K562 (cell line): ENCODE results near the gene UQCR11. TPM values are rescaled to one million over a fixed set of nuclear protein-coding genes. Genes with fewer than 3 reads are reported as not detected.

Experiments used
- ATAC-seq: fragments of 200-7000 bp; cut with Tn5 transposase; 3 replicates; pipeline ENCODE4 v1.9.1; 2020; ENCODE audit warnings: moderate library complexity
- BruUV-seq: library from RNA; stranded (reverse); fragments of 400-500 nt; replicated peaks from 2 replicates; lab custom pipeline; 2021; lab: Mats Ljungman, UMichigan
- CTCF ChIA-PET: fragments of 300-600 bp; formaldehyde crosslinking; extraction: SDS; loops from one replicate; lab custom pipeline; 2021; ENCODE audit warnings: low intra/inter-chr PET ratio; lab: Yijun Ruan, JAX
- POLR2A ChIA-PET: fragments of 300-600, 350-650 bp; sonication (Branson Sonifier 250); formaldehyde crosslinking; extraction: SDS; loops from one replicate; lab custom pipeline; 2021; ENCODE audit warnings: antibody characterized with exemption, inconsistent platforms; lab: Yijun Ruan, JAX
- DNase-seq, 4 experiments: peaks; one replicate each; pipeline versions ENCODE4 v3.0.0 to v3.0.0-alpha.2; 2011 to 2018; ENCODE audit warnings: low spot score in 3 of 4, mixed read lengths in 3 of 4; ENCODE audit errors: extremely low read depth in 1 of 4
- FAIRE-seq: peaks from 2 replicates; lab custom pipeline; 2011; peaks lifted over from hg19 to GRCh38; lab: Jason Lieb, UNC
- H2AFZ ChIP-seq: 2 replicates; pipeline ENCODE4 v1.6.0; 2011; ENCODE audit warnings: low read depth, low read length, control low read depth, inconsistent platforms
- H3K27ac ChIP-seq: fragments of 200-600 bp; 3 replicates; pipeline ENCODE4 v1.8.0; 2011; ENCODE audit warnings: low read depth, mild to moderate bottlenecking, control low read depth, inconsistent platforms, low read length, moderate library complexity, mixed read lengths; ENCODE audit errors: extremely low read depth
- H3K27me3 ChIP-seq, 2 experiments: fragments of 300-600 bp in 1 of 2; 2 replicates in 1 of 2; 3 replicates in 1 of 2; pipeline versions ENCODE4 v1.6.0 to v1.8.0; 2011; ENCODE audit warnings: inconsistent platforms in 2 of 2, low read length in 2 of 2, mild to moderate bottlenecking in 1 of 2, mixed read lengths in 1 of 2, moderate library complexity in 1 of 2; ENCODE audit not compliant: control insufficient read depth in 2 of 2, insufficient read depth in 2 of 2
- H3K36me3 ChIP-seq: fragments of 300-600 bp; 3 replicates; pipeline ENCODE4 v1.8.0; 2011; ENCODE audit warnings: mild to moderate bottlenecking, low read length, inconsistent platforms; ENCODE audit not compliant: control insufficient read depth, insufficient read depth
- H3K4me1 ChIP-seq, 2 experiments: fragments of 200-600 bp in 1 of 2; replicated peaks in 1 of 2; 2 replicates in 1 of 2; 3 replicates in 1 of 2; pipeline versions ENCODE4 v1.5.1 to v1.8.0; 2011; ENCODE audit warnings: inconsistent platforms in 2 of 2, low read length in 2 of 2, mild to moderate bottlenecking in 1 of 2, mixed read lengths in 1 of 2, moderate library complexity in 1 of 2; ENCODE audit not compliant: control insufficient read depth in 2 of 2, insufficient read depth in 2 of 2
- H3K4me2 ChIP-seq: 2 replicates; pipeline ENCODE4 v1.6.1; 2011; ENCODE audit warnings: low read length, control low read depth, inconsistent platforms, mixed read lengths; ENCODE audit not compliant: insufficient read depth
- H3K4me3 ChIP-seq: fragments of 200-600 bp; sonication (generic), shearing (Covaris generic); 2 replicates; pipeline ENCODE4 v1.5.1; 2016; ENCODE audit warnings: control low read depth, inconsistent platforms
- H3K79me2 ChIP-seq: fragments of 200-600 bp; 3 replicates; pipeline ENCODE4 v1.8.0; 2011; ENCODE audit warnings: low read length, inconsistent platforms; ENCODE audit not compliant: control insufficient read depth, insufficient read depth
- H3K9ac ChIP-seq, 2 experiments: 2 replicates each; pipeline versions ENCODE4 v1.6.0 to v1.6.1; 2011; ENCODE audit warnings: low read depth in 2 of 2, low read length in 2 of 2, control low read depth in 1 of 2, inconsistent platforms in 1 of 2, mild to moderate bottlenecking in 1 of 2, mixed read lengths in 1 of 2; ENCODE audit not compliant: insufficient read depth in 1 of 2
- H3K9me1 ChIP-seq: one replicate; pipeline ENCODE4 v1.6.0; 2011; ENCODE audit warnings: inconsistent platforms, mild to moderate bottlenecking, low read length, moderate library complexity; ENCODE audit not compliant: control insufficient read depth, insufficient read depth
- H3K9me3 ChIP-seq: replicated peaks from 2 replicates; pipeline ENCODE4 v1.5.1; 2011; ENCODE audit warnings: low read depth, low read length, inconsistent platforms; ENCODE audit not compliant: control insufficient read depth, insufficient read depth
- H4K20me1 ChIP-seq: replicated peaks from 2 replicates; pipeline ENCODE4 v1.6.1; 2011; ENCODE audit warnings: low read length, inconsistent platforms, mixed read lengths; ENCODE audit not compliant: control insufficient read depth, insufficient read depth
- ATF1 ChIP-seq, 2 experiments: fragments of 450-650 bp in 1 of 2; IDR thresholded peaks; 2 replicates each; pipeline ENCODE4 v1.6.1; 2016; ENCODE audit warnings: missing compliant biosample characterization in 1 of 2, missing genetic modification characterization in 1 of 2
- FOXK2 ChIP-seq, 2 experiments: fragments of 450-650 bp; IDR thresholded peaks in 1 of 2; conservative IDR thresholded peaks in 1 of 2; 2 replicates each; pipeline ENCODE4 v1.6.1; 2016; ENCODE audit warnings: low read depth in 2 of 2, mild to moderate bottlenecking in 1 of 2
- GABPB2 ChIP-seq: fragments of 250-450 bp; sonication (Bioruptor Pico); conservative IDR thresholded peaks from 2 replicates; pipeline ENCODE4 v1.5.1; 2021; ENCODE audit warnings: mild to moderate bottlenecking
- TEAD2 ChIP-seq: fragments of 450-650 bp; IDR thresholded peaks from 2 replicates; pipeline ENCODE4 v1.6.1; 2016; ENCODE audit warnings: missing genetic modification characterization, control low read depth, missing compliant biosample characterization
- THRAP3 ChIP-seq: fragments of 450-650 bp; IDR thresholded peaks from 2 replicates; pipeline ENCODE4 v1.6.1; 2016; ENCODE audit warnings: mild to moderate bottlenecking, inconsistent platforms, borderline replicate concordance
- U2AF2 ChIP-seq: fragments of 200-400 bp; formaldehyde crosslinking; optimal IDR thresholded peaks from 2 replicates; pipeline ENCODE3; 2017; ENCODE audit warnings: low read depth, mild to moderate bottlenecking, low read length
- ZNF57 ChIP-seq: fragments of 450-650 bp; formaldehyde crosslinking; IDR thresholded peaks from 2 replicates; pipeline ENCODE4 v1.4.0; 2020; ENCODE audit warnings: mild to moderate bottlenecking, moderate library complexity
- WGBS: fragments of 100-300 bp; shearing (Covaris generic); methylation state at CpG from one replicate; pipeline ENCODE4 v1.1.6; 2016; ENCODE audit warnings: low coverage, mixed read lengths; ENCODE audit not compliant: insufficient coverage; ENCODE audit errors: missing lambda C conversion rate; 5-methylcytosine and 5-hydroxymethylcytosine counted together
- in situ Hi-C: fragments of 300-500 bp; cut with MboI; formaldehyde crosslinking; loops from 4 replicates; pipeline ENCODE4 v1.15.0; 2018; ENCODE audit warnings: inconsistent platforms, mixed read lengths
- intact Hi-C: fragments of 100-400 bp; cut with micrococcal nuclease; formaldehyde crosslinking; loops from 2 replicates; pipeline ENCODE4 v1.14.2; 2022
- polyA plus RNA-seq, 8 experiments: library from polyadenylated mRNA; depleted of rRNA in 4 of 8; stranded (reverse) in 5 of 8; unstranded in 3 of 8; fragments of >200 nt; fragmentation: Nextera tagmentation in 2 of 8; fragmentation: Illumina TruSeq in 1 of 8; extraction: Ambion mirVana in 2 of 8; extraction: Trizol in 1 of 8; gene quantifications; 2 replicates each; pipeline versions ENCODE4 v1.2.1 to v1.2.3, GENCODE V29; 2011 to 2014; ENCODE audit warnings: inconsistent platforms in 1 of 8, missing spikeins in 1 of 8
- total RNA-seq, 7 experiments: library from RNA; depleted of rRNA in 6 of 7; stranded (reverse); fragments of >200 nt in 6 of 7; fragmentation: Illumina TruSeq in 2 of 7; extraction: Trizol in 2 of 7; gene quantifications; 2 replicates each; pipeline versions ENCODE4 v1.2.1 to v1.2.3, GENCODE V29; 2011 to 2021; ENCODE audit warnings: low replicate concordance in 1 of 7
- TF ChIP-seq, protein P1 (sequence below): IDR thresholded peaks from 2 replicates; pipeline ENCODE4 v1.6.1; 2012; ENCODE audit warnings: low read depth, low read length, improper control_type of control experiment, borderline replicate concordance
- TF ChIP-seq, protein P2 (sequence below): sonication (generic); formaldehyde crosslinking; IDR thresholded peaks from 2 replicates; pipeline ENCODE4 v1.8.1; 2023; ENCODE audit warnings: mild to moderate bottlenecking, missing genetic modification reagents
- TF ChIP-seq, protein P3 (sequence below): fragments of 450-650 bp; IDR thresholded peaks from 2 replicates; pipeline ENCODE4 v1.7.0; 2016; ENCODE audit warnings: borderline replicate concordance
- TF ChIP-seq, protein P4 (sequence below): fragments of 450-650 bp; formaldehyde crosslinking; IDR thresholded peaks from 2 replicates; pipeline ENCODE4 v1.4.0; 2022; ENCODE audit warnings: missing genetic modification characterization
- TF ChIP-seq, protein P5 (sequence below): sonication (generic); formaldehyde crosslinking; IDR thresholded peaks from 2 replicates; pipeline ENCODE4 v1.8.1; 2023; ENCODE audit warnings: mild to moderate bottlenecking, missing genetic modification reagents, moderate library complexity

Gene UQCR11
- total and polyA plus RNA-seq, 9 of the 15 experiments (the other 6 are each of a cell fraction or from before 2014, with no cell fraction given) = 57.6 to 394 (median 259) TPM

DNA sequence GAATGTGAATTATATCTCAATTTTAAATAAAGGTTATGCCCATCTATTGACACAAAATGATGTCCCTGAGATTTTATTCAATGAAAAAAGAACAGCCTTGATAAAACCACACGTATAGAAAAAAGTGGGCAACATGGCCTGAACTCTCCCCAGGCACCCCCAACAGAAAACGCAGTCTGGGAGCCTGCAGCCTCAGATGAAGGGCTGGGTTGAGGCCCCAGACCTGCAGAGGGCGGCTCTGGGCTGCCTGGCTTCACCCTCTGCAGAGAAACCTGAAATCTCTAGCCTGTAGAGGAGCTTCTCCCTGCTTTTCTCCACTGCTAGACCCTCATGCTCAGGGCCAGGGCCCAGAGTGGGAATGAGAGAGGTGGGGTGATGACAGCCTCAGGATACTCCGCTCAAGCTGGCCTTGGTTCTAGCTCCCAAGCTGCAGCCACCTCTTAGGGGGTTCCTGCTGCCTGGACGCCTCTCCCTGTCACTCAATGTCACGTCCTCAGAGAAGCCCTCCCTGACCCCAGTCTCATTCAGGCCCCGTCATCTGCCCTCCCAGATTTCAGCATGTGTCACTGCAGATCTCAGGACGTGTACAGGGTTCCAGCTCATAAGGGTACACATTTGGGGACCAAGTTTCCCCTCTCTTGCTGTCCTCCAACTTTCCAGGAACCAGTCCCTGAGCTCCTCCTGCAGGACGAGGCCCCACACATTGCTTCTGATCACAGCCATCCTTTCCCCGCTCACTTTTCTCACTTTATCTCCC, 14.4 kb downstream of the UQCR11 start (continued):
- TF ChIP-seq, protein P1, sequence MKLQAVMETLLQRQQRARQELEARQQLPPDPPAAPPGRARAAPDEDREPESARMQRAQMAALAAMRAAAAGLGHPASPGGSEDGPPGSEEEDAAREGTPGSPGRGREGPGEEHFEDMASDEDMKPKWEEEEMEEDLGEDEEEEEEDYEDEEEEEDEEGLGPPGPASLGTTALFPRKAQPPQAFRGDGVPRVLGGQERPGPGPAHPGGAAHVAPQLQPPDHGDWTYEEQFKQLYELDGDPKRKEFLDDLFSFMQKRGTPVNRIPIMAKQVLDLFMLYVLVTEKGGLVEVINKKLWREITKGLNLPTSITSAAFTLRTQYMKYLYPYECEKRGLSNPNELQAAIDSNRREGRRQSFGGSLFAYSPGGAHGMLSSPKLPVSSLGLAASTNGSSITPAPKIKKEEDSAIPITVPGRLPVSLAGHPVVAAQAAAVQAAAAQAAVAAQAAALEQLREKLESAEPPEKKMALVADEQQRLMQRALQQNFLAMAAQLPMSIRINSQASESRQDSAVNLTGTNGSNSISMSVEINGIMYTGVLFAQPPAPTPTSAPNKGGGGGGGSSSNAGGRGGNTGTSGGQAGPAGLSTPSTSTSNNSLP = no peak
- TF ChIP-seq THRAP3 = no peak
- no peak for TF ChIP-seq ATF1 (CRISPR knock-in tag; IDR thresholded peaks at IDR 0.05)
- no peak for TF ChIP-seq ATF1 (tag; IDR thresholded peaks at IDR 0.05)
- TF ChIP-seq, protein P2, sequence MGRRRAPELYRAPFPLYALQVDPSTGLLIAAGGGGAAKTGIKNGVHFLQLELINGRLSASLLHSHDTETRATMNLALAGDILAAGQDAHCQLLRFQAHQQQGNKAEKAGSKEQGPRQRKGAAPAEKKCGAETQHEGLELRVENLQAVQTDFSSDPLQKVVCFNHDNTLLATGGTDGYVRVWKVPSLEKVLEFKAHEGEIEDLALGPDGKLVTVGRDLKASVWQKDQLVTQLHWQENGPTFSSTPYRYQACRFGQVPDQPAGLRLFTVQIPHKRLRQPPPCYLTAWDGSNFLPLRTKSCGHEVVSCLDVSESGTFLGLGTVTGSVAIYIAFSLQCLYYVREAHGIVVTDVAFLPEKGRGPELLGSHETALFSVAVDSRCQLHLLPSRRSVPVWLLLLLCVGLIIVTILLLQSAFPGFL (CRISPR knock-in tag) = 0 out of 2 replicates have a peak, but pooled peaks have one; percentile 26

DNA sequence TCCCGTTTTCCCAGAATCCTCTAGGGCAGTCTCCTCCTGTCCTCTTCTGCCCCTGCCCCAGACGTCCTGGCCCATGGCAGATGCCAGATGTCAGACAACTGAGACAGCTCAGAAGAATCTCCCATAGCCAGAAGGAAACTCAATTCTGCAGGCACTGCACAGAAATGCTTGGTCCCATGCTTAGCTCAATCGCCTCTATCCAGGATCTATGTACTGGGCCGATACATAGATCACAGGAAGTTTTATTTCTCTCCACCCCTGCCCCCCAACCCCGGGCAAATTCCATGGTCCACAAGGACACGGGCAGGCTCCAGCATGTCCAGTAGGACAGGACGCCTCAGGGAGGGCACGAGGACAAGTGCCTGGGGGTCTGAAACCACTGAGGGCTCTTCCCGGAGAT, 17.4 kb downstream of the UQCR11 start:
- FAIRE-seq (no peak), ATAC-seq (no peak), DNase-seq (no peak)
- Histone ChIP-seq H4K20me1 (0 out of 2 replicates have a peak, but pooled peaks cover 8% of the 10 kb centered on the region), H3K27ac (no peak overlapping the region), H3K79me2 (peaks cover 72% of the 10 kb centered on the region), H3K9ac (no peak overlapping the region), H3K4me3 (no peak overlapping the region), H3K36me3 (peaks cover 63% of the 10 kb centered on the region; the same call in 2 of the 3 replicates), H3K4me2 (no peak overlapping the region), H3K4me1 (peaks cover 15 to 28% of the 10 kb centered on the region in 2 experiments), H2AFZ (no peak overlapping the region), H3K27me3 (no peaks in the 10 kb centered on the region), H3K9me3 (no peaks in the 10 kb centered on the region), H3K9me1 (no peaks in the 10 kb centered on the region)
- BruUV-seq = no TSS peak
- 91% methylated on average over 9 of the region's 9 CpGs for WGBS
- in situ Hi-C loops = no loop called here
- CTCF ChIA-PET = no interaction called here
- intact Hi-C loops = no loop called here
- POLR2A ChIA-PET = interaction anchor here (0.6 to 6.6 kb wide), 7 partner anchors 9 to 648 kb away, joined by 3 to 40 read pairs (median 3); partner anchors contain the start of gene PLEKHJ1
- TF ChIP-seq, protein P3, sequence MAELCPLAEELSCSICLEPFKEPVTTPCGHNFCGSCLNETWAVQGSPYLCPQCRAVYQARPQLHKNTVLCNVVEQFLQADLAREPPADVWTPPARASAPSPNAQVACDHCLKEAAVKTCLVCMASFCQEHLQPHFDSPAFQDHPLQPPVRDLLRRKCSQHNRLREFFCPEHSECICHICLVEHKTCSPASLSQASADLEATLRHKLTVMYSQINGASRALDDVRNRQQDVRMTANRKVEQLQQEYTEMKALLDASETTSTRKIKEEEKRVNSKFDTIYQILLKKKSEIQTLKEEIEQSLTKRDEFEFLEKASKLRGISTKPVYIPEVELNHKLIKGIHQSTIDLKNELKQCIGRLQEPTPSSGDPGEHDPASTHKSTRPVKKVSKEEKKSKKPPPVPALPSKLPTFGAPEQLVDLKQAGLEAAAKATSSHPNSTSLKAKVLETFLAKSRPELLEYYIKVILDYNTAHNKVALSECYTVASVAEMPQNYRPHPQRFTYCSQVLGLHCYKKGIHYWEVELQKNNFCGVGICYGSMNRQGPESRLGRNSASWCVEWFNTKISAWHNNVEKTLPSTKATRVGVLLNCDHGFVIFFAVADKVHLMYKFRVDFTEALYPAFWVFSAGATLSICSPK = no peak
- TF ChIP-seq ZNF57 (CRISPR knock-in tag) (no peak), U2AF2 (no peak), FOXK2 (conservative IDR thresholded peaks at IDR 0.05 in 1 of 2, IDR thresholded peaks at IDR 0.05 in 1 of 2; ENCODE audit: low read depth in 2 of 2) (no peak), GABPB2 (CRISPR knock-in tag) (no peak), TEAD2 (tag) (no peak)
- TF ChIP-seq, protein P4, sequence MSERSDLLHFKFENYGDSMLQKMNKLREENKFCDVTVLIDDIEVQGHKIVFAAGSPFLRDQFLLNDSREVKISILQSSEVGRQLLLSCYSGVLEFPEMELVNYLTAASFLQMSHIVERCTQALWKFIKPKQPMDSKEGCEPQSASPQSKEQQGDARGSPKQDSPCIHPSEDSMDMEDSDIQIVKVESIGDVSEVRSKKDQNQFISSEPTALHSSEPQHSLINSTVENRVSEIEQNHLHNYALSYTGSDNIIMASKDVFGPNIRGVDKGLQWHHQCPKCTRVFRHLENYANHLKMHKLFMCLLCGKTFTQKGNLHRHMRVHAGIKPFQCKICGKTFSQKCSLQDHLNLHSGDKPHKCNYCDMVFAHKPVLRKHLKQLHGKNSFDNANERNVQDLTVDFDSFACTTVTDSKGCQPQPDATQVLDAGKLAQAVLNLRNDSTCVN = no peak
- TF ChIP-seq, protein P5, sequence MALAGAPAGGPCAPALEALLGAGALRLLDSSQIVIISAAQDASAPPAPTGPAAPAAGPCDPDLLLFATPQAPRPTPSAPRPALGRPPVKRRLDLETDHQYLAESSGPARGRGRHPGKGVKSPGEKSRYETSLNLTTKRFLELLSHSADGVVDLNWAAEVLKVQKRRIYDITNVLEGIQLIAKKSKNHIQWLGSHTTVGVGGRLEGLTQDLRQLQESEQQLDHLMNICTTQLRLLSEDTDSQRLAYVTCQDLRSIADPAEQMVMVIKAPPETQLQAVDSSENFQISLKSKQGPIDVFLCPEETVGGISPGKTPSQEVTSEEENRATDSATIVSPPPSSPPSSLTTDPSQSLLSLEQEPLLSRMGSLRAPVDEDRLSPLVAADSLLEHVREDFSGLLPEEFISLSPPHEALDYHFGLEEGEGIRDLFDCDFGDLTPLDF (CRISPR knock-in tag) = no peak
